SK-N-DZ (cell line): Measurements from ENCODE around the gene RNF19B.

ENCODE experiments used
- DNase-seq: peaks from one replicate; pipeline ENCODE4 v3.0.0-alpha.2; 2015; ENCODE audit warnings: low spot score

The RNF19B gene

DNA sequence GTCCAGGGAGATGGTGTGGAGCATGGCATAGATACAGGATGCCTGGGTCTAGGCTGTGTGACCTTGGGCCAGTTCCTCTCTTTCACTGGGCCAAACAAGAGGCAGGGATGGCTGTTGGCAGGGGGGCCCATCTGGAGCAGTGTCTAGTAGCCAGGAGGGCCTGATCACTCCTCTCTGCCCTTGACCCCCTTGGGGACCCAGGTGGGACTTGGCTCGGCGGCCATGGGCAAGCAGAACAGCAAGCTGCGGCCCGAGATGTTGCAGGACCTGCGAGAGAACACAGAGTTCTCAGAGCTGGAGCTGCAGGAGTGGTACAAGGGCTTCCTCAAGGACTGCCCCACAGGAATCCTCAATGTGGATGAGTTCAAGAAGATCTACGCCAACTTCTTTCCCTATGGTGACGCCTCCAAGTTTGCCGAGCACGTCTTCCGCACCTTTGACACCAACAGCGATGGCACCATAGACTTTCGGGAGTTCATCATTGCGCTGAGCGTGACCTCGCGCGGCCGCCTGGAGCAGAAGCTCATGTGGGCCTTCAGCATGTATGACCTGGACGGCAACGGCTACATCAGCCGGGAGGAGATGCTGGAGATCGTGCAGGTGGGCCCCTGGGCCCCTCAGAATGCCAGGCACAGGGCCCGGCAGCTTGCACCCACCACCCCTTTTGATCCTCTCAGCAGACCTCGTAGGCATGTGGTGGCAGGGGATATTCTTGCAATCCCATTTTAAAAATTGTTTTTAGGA, 75.8 kb downstream of the RNF19B start:
- DNase-seq, result no peak

DNA sequence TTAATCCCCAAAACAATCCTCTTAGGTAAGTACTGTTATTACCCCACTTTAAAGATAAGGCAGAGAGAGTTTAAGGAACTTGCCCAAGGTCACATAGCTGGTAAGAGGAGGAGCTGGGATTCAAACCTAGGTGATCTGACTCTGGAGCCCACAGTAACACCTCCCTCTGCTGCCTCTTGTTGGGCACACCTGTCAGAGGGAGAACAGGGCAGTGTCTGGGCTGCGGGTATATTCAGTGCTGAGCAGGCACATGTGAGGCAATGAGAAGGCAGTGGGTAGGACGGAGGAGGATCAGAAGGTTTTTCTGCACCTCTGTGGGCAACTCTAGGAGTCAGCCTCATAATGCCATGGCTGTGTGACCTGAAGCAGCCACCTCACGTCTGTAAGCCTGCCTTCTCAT, 76.5 kb downstream of the RNF19B start:
- DNase-seq, result no peak

DNA sequence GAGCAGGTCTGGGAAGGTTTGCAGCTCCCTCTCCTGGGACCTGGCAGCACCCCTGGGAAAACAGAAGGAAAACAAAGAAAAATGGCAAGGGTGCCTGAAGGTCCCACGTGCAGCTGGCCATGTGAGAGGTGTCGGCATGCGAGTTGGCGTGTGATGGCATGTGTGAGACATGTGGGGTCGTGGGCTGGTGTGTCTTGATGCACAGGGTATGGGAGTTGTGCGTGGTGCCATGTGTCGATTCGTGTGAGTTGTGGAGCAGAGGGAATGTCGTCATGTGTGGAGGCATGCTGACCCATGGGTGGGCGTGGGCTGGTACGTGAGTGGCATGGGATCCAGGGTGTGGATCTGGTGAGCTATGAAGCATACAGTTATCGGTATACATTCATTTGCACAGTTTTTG, 77.0 kb downstream of the RNF19B start:
- no peak for DNase-seq

DNA sequence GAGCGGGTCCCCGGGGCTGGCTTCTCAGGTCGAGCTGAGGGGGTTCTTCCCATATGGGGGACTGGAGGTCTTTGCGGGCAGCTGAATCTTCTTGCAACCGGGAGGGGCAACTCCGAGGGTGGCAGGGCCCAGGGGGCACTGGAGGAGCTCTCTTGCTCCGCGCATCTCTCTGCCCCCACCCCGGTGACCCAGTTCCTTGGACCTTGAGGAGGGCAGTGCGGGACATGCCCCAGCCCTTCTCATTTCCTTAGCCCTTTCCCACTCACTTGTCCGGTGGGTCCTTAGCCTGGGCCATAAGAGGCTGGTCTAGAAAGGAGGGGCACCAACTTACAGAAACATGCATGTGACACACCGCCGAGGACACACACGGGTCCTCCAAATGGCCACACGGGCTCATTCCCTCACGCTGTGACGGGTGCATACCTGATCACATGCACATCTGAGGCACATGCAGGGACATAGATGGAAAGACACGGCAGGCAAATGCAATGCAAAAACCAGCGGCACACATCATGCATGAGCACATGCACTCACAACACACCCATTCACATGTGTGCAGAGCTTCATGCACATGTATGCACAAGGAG, 77.7 kb downstream of the RNF19B start:
- no peak for DNase-seq
